K562 (cell line): ENCODE results near the gene KLHL29. TPM values are rescaled to one million over a fixed set of nuclear protein-coding genes. Genes with fewer than 3 reads are reported as not detected.

ENCODE experiments used
- FOXM1 ChIP-seq, 2 experiments: fragments of 450-650 bp in 1 of 2; sonication (generic) in 1 of 2; formaldehyde crosslinking in 1 of 2; IDR thresholded peaks; 2 replicates each; pipeline versions ENCODE4 v1.6.1 to v1.9.0; 2017 to 2022; ENCODE audit warnings: low read depth in 2 of 2, mild to moderate bottlenecking in 2 of 2, missing genetic modification reagents in 1 of 2, moderate library complexity in 1 of 2
- TCF3 ChIP-seq: sonication (generic); formaldehyde crosslinking; IDR thresholded peaks from 2 replicates; pipeline ENCODE4 v1.4.0; 2020; ENCODE audit warnings: mild to moderate bottlenecking, missing genetic modification reagents
- polyA plus RNA-seq, 8 experiments: library from polyadenylated mRNA; depleted of rRNA in 4 of 8; stranded (reverse) in 5 of 8; unstranded in 3 of 8; fragments of >200 nt; fragmentation: Nextera tagmentation in 2 of 8; fragmentation: Illumina TruSeq in 1 of 8; extraction: Ambion mirVana in 2 of 8; extraction: Trizol in 1 of 8; gene quantifications; 2 replicates each; pipeline versions ENCODE4 v1.2.1 to v1.2.3, GENCODE V29; 2011 to 2014; ENCODE audit warnings: inconsistent platforms in 1 of 8, missing spikeins in 1 of 8
- total RNA-seq, 7 experiments: library from RNA; depleted of rRNA in 6 of 7; stranded (reverse); fragments of >200 nt in 6 of 7; fragmentation: Illumina TruSeq in 2 of 7; extraction: Trizol in 2 of 7; gene quantifications; 2 replicates each; pipeline versions ENCODE4 v1.2.1 to v1.2.3, GENCODE V29; 2011 to 2021; ENCODE audit warnings: low replicate concordance in 1 of 7
- TF ChIP-seq, protein P1 (sequence below), 2 experiments: fragments of 450-650 bp in 1 of 2; sonication (generic) in 1 of 2; formaldehyde crosslinking in 1 of 2; IDR thresholded peaks; 2 replicates each; pipeline versions ENCODE4 v1.7.1 to v1.9.0; 2016 to 2022; ENCODE audit warnings: inconsistent platforms in 1 of 2, mild to moderate bottlenecking in 1 of 2, missing genetic modification reagents in 1 of 2
- TF ChIP-seq, protein P2 (sequence below), 2 experiments: fragments of 450-650 bp; IDR thresholded peaks; 2 replicates each; pipeline ENCODE4 v1.6.1; 2018; ENCODE audit warnings: mild to moderate bottlenecking in 2 of 2, low read depth in 1 of 2; ENCODE audit not compliant: partially characterized antibody in 2 of 2
- TF ChIP-seq, protein P3 (sequence below): fragments of 450-650 bp; IDR thresholded peaks from 2 replicates; pipeline ENCODE4 v1.6.1; 2016; ENCODE audit warnings: borderline replicate concordance

KLHL29 gene
- total and polyA plus RNA-seq, 9 of the 15 experiments (the other 6 are each of a cell fraction or from before 2014, with no cell fraction given), result 0.03 to 0.31 (median 0.08) TPM; not detected in 1

DNA sequence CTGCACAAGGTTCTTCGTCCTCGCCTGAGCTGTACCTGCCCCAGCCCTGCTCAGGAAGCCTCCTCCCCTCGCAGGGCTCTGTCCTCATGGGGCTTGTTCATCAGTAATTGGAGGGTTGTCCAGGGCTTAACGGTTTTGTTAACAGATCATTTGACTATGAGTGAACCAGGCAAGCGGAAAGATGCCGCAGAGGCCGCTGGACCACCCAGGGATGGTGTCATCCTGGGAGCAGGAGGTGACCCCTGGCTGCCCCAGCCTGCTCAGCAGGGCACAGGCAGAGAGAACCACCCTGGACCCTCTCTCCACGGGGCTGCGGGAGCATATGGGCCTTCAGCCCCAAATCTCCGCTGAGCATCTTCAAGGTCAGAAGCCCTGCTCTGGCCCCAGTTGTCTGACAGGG lies 264.3 kb downstream of the KLHL29 start (continued):
- TF ChIP-seq, protein P1, sequence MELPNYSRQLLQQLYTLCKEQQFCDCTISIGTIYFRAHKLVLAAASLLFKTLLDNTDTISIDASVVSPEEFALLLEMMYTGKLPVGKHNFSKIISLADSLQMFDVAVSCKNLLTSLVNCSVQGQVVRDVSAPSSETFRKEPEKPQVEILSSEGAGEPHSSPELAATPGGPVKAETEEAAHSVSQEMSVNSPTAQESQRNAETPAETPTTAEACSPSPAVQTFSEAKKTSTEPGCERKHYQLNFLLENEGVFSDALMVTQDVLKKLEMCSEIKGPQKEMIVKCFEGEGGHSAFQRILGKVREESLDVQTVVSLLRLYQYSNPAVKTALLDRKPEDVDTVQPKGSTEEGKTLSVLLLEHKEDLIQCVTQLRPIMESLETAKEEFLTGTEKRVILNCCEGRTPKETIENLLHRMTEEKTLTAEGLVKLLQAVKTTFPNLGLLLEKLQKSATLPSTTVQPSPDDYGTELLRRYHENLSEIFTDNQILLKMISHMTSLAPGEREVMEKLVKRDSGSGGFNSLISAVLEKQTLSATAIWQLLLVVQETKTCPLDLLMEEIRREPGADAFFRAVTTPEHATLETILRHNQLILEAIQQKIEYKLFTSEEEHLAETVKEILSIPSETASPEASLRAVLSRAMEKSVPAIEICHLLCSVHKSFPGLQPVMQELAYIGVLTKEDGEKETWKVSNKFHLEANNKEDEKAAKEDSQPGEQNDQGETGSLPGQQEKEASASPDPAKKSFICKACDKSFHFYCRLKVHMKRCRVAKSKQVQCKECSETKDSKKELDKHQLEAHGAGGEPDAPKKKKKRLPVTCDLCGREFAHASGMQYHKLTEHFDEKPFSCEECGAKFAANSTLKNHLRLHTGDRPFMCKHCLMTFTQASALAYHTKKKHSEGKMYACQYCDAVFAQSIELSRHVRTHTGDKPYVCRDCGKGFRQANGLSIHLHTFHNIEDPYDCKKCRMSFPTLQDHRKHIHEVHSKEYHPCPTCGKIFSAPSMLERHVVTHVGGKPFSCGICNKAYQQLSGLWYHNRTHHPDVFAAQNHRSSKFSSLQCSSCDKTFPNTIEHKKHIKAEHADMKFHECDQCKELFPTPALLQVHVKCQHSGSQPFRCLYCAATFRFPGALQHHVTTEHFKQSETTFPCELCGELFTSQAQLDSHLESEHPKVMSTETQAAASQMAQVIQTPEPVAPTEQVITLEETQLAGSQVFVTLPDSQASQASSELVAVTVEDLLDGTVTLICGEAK (IDR thresholded peaks at IDR 0.05), result no peak
- TF ChIP-seq, protein P1 (CRISPR knock-in tag; IDR thresholded peaks at IDR 0.05), result no peak
- TF ChIP-seq, protein P2, sequence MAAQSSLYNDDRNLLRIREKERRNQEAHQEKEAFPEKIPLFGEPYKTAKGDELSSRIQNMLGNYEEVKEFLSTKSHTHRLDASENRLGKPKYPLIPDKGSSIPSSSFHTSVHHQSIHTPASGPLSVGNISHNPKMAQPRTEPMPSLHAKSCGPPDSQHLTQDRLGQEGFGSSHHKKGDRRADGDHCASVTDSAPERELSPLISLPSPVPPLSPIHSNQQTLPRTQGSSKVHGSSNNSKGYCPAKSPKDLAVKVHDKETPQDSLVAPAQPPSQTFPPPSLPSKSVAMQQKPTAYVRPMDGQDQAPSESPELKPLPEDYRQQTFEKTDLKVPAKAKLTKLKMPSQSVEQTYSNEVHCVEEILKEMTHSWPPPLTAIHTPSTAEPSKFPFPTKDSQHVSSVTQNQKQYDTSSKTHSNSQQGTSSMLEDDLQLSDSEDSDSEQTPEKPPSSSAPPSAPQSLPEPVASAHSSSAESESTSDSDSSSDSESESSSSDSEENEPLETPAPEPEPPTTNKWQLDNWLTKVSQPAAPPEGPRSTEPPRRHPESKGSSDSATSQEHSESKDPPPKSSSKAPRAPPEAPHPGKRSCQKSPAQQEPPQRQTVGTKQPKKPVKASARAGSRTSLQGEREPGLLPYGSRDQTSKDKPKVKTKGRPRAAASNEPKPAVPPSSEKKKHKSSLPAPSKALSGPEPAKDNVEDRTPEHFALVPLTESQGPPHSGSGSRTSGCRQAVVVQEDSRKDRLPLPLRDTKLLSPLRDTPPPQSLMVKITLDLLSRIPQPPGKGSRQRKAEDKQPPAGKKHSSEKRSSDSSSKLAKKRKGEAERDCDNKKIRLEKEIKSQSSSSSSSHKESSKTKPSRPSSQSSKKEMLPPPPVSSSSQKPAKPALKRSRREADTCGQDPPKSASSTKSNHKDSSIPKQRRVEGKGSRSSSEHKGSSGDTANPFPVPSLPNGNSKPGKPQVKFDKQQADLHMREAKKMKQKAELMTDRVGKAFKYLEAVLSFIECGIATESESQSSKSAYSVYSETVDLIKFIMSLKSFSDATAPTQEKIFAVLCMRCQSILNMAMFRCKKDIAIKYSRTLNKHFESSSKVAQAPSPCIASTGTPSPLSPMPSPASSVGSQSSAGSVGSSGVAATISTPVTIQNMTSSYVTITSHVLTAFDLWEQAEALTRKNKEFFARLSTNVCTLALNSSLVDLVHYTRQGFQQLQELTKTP (IDR thresholded peaks at IDR 0.05; ENCODE audit: low read depth in 1 of 2, partially characterized antibody in 2 of 2), result no peak
- TF ChIP-seq FOXM1 (IDR thresholded peaks at IDR 0.05; ENCODE audit: low read depth), result no peak
- no peak for TF ChIP-seq FOXM1 (CRISPR knock-in tag; IDR thresholded peaks at IDR 0.05; ENCODE audit: low read depth)
- no peak for TF ChIP-seq TCF3 (CRISPR knock-in tag)
- TF ChIP-seq, protein P3, sequence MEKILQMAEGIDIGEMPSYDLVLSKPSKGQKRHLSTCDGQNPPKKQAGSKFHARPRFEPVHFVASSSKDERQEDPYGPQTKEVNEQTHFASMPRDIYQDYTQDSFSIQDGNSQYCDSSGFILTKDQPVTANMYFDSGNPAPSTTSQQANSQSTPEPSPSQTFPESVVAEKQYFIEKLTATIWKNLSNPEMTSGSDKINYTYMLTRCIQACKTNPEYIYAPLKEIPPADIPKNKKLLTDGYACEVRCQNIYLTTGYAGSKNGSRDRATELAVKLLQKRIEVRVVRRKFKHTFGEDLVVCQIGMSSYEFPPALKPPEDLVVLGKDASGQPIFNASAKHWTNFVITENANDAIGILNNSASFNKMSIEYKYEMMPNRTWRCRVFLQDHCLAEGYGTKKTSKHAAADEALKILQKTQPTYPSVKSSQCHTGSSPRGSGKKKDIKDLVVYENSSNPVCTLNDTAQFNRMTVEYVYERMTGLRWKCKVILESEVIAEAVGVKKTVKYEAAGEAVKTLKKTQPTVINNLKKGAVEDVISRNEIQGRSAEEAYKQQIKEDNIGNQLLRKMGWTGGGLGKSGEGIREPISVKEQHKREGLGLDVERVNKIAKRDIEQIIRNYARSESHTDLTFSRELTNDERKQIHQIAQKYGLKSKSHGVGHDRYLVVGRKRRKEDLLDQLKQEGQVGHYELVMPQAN, result no peak
